Smooth muscle cell (in vitro differentiated cells): ENCODE measurements around the gene EXOC6. TPM values are rescaled to one million over a fixed set of nuclear protein-coding genes. Genes with fewer than 3 reads are reported as not detected.

Experiments
- DNase-seq: peaks from one replicate; lab custom pipeline; 2025; ENCODE audit not compliant: unreplicated experiment; lab: John Stamatoyannopoulos, UW
- H2AFZ ChIP-seq: fragments of 200-600 bp; sonication (generic); 2 replicates; pipeline ENCODE4 v1.6.0; 2016; ENCODE audit warnings: antibody characterized with exemption, low read depth, mild to moderate bottlenecking
- H3F3A ChIP-seq: fragments of 200-600 bp; sonication (generic); 2 replicates; pipeline ENCODE4 v1.6.0; 2017; ENCODE audit warnings: antibody characterized with exemption, low read depth
- H3K27ac ChIP-seq: fragments of 200-600 bp; sonication (generic); 2 replicates; pipeline ENCODE4 v1.5.1; 2016; ENCODE audit warnings: low read depth, mild to moderate bottlenecking
- H3K27me3 ChIP-seq: fragments of 200-600 bp; sonication (generic); 2 replicates; pipeline ENCODE4 v1.6.1; 2016; ENCODE audit warnings: low read depth, mild to moderate bottlenecking
- H3K36me3 ChIP-seq: fragments of 200-600 bp; sonication (generic); 2 replicates; pipeline ENCODE4 v1.5.1; 2016; ENCODE audit warnings: low read depth
- H3K4me1 ChIP-seq: fragments of 200-600 bp; sonication (generic); 2 replicates; pipeline ENCODE4 v1.5.1; 2016; ENCODE audit warnings: low read depth
- H3K4me2 ChIP-seq: fragments of 200-600 bp; sonication (generic); 2 replicates; pipeline ENCODE4 v1.6.0; 2016; ENCODE audit warnings: mild to moderate bottlenecking
- H3K4me3 ChIP-seq: fragments of 200-600 bp; sonication (generic); 2 replicates; pipeline ENCODE4 v1.5.1; 2016; ENCODE audit warnings: mild to moderate bottlenecking
- H3K79me2 ChIP-seq: fragments of 200-600 bp; sonication (generic); 2 replicates; pipeline ENCODE4 v1.6.0; 2016; ENCODE audit warnings: low read depth, mild to moderate bottlenecking
- H3K9ac ChIP-seq: fragments of 200-600 bp; sonication (generic); 2 replicates; pipeline ENCODE4 v1.6.0; 2016; ENCODE audit warnings: low read depth
- H3K9me3 ChIP-seq: fragments of 200-600 bp; sonication (generic); replicated peaks from 2 replicates; pipeline ENCODE4 v1.5.1; 2016; ENCODE audit warnings: low read depth
- H4K20me1 ChIP-seq: fragments of 200-600 bp; sonication (generic); 2 replicates; pipeline ENCODE4 v1.6.0; 2016; ENCODE audit warnings: low read depth
- CTCF ChIP-seq: fragments of 200-600 bp; sonication (generic); IDR thresholded peaks from 2 replicates; pipeline ENCODE4 v1.5.1; 2017; ENCODE audit warnings: borderline replicate concordance, mild to moderate bottlenecking, antibody characterized with exemption; ENCODE audit not compliant: insufficient read depth, poor library complexity, severe bottlenecking
- WGBS: methylation state at CpG from one replicate; pipeline ENCODE4 v1.1.7; 2016; ENCODE audit warnings: low lambda C conversion rate; 5-methylcytosine and 5-hydroxymethylcytosine counted together
- polyA plus RNA-seq: library from polyadenylated mRNA; unstranded; fragments of >200 nt; fragmentation: Nextera tagmentation; extraction: Ambion mirVana; gene quantifications from 2 replicates; pipeline ENCODE4 v1.2.1, GENCODE V29; 2016
- small RNA-seq: library from RNA; depleted of rRNA; stranded (forward); fragments of <200 nt; gene quantifications from one replicate; pipeline ENCODE3, GENCODE V24; 2014
- total RNA-seq: library from RNA; depleted of rRNA; stranded (reverse); fragments of >200 nt; gene quantifications from 2 replicates; pipeline ENCODE4 v1.2.3, GENCODE V29; 2014

Gene EXOC6
- total and polyA plus RNA-seq, 2 experiments from 2014 or later, result 1.7 to 5.2 TPM

- peaks cover 4% of the 10 kb centered on the region for H3K9me3 ChIP-seq
- no peaks in the 10 kb centered on the region for H3F3A ChIP-seq
- no peak overlapping the region for H3K9ac ChIP-seq
- no peaks in the 10 kb centered on the region for H4K20me1 ChIP-seq
- no peak for TF ChIP-seq CTCF
- no peaks in the 10 kb centered on the region for H3K36me3 ChIP-seq
- no peak for DNase-seq
- 75% methylated on average over 1 of the region's 1 CpG for WGBS
- H3K4me3 ChIP-seq, result no peak overlapping the region
- H2AFZ ChIP-seq, result no peak overlapping the region
- no peaks in the 10 kb centered on the region for H3K4me1 ChIP-seq
- no peak overlapping the region for H3K4me2 ChIP-seq
- H3K79me2 ChIP-seq, result no peaks in the 10 kb centered on the region
- H3K27me3 ChIP-seq, result no peaks in the 10 kb centered on the region
- H3K27ac ChIP-seq, result no peak overlapping the region
Measured at GRCh38 chr10:93103953-93104352, 255.6 kb downstream of the EXOC6 start.

DNA sequence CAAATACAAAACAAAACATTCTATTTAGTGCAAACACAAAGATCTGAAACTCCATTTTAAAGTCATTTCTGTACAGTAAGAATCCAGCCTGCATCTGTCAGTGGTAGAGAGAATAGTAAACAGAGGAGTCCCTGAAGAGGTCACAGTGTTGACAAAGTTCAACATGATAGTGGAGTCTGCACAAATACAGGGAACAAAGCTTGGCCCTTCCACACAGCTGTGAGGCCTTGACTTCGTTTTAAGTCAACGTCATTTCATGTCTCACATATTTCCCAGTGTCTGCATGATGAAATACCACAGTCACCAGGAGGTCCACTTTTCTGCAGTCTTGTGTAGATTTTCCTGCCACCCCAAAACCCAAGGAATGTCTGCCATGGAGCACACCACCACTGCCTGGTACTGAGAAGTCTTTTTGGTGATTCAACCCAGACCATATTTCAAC, 258.3 kb downstream of the EXOC6 start:
- no peaks in the 10 kb centered on the region for H3K36me3 ChIP-seq
- H3K9ac ChIP-seq, result no peak overlapping the region
- H4K20me1 ChIP-seq, result no peaks in the 10 kb centered on the region
- H2AFZ ChIP-seq, result no peak overlapping the region
- 54% methylated on average over 2 of the region's 2 CpGs for WGBS
- TF ChIP-seq CTCF, result no peak
- H3K27ac ChIP-seq, result no peak overlapping the region
- H3K4me2 ChIP-seq, result no peak overlapping the region
- no peak for DNase-seq
- H3F3A ChIP-seq, result no peaks in the 10 kb centered on the region
- no peaks in the 10 kb centered on the region for H3K4me1 ChIP-seq
- no peaks in the 10 kb centered on the region for H3K27me3 ChIP-seq
- peaks cover 4% of the 10 kb centered on the region for H3K9me3 ChIP-seq
- no peak overlapping the region for H3K4me3 ChIP-seq
- no peaks in the 10 kb centered on the region for H3K79me2 ChIP-seq

Small RNAs within 50 kb of the gene (small RNA-seq; reads per million reads assigned to genes)
- not detected for gene AL392103.1

Other genes starting within 250 kb of the EXOC6 start
- gene HHEX, start 158.6 kb upstream of the EXOC6 start, total RNA-seq, result not detected in 2 replicates
- gene HHEX, start 158.6 kb upstream of the EXOC6 start, polyA plus RNA-seq, result 0.66 TPM in 1 of 2 replicates, not detected in the other
- 0.13 TPM in 1 of 2 replicates, not detected in the other for gene CYP26C1, start 212.3 kb downstream of the EXOC6 start, total RNA-seq
- not detected in 2 replicates for gene CYP26C1, start 212.3 kb downstream of the EXOC6 start, polyA plus RNA-seq
- gene CYP26A1, start 225.4 kb downstream of the EXOC6 start, total RNA-seq, result not detected in 2 replicates
- gene CYP26A1, start 225.4 kb downstream of the EXOC6 start, polyA plus RNA-seq, result 0.14 TPM in 1 of 2 replicates, not detected in the other